ENCODE results near the gene RYR3. TPM values are rescaled to one million over a fixed set of nuclear protein-coding genes. Genes with fewer than 3 reads are reported as not detected.

The RYR3 gene
- total RNA-seq, 1 donor from 2014 or later = 1.5 TPM

DNA sequence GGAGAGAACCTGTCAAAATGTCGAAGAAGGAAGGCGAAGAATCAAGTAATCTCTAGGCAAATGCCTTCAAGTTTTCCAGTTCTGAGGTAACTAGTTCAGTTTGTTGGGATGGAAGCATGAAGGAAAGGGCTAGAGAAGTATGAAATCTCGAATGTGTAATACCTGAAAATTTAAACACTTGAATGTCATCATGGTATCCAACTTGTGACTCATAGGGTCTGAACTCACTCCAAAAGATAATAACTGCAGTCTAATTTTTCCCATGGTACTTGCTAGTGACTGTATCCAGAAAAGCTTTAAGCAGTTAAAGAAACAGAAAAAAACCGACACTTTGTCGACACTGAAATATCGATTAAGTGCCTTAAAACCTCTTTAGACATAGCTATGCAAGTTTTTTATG is 554.6 kb downstream of the RYR3 start:
- no peak for TF ChIP-seq EZH2 (IDR thresholded peaks at IDR 0.05; ENCODE audit: insufficient read depth, low read length)
- TF ChIP-seq, protein P1, sequence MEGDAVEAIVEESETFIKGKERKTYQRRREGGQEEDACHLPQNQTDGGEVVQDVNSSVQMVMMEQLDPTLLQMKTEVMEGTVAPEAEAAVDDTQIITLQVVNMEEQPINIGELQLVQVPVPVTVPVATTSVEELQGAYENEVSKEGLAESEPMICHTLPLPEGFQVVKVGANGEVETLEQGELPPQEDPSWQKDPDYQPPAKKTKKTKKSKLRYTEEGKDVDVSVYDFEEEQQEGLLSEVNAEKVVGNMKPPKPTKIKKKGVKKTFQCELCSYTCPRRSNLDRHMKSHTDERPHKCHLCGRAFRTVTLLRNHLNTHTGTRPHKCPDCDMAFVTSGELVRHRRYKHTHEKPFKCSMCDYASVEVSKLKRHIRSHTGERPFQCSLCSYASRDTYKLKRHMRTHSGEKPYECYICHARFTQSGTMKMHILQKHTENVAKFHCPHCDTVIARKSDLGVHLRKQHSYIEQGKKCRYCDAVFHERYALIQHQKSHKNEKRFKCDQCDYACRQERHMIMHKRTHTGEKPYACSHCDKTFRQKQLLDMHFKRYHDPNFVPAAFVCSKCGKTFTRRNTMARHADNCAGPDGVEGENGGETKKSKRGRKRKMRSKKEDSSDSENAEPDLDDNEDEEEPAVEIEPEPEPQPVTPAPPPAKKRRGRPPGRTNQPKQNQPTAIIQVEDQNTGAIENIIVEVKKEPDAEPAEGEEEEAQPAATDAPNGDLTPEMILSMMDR (IDR thresholded peaks at IDR 0.05; ENCODE audit: insufficient read depth, low read depth, low read length) = no peak
- H3K4me1 ChIP-seq (ENCODE audit: insufficient read depth, low read length) = peaks cover 18% of the 10 kb centered on the region
- DNase-seq (ENCODE audit: low read depth) = peak; percentile 65
- no peak overlapping the region for H3K9ac ChIP-seq (ENCODE audit: low read length)
- no peaks in the 10 kb centered on the region for H3K27me3 Mint-ChIP-seq (ENCODE audit: low read depth, unreplicated experiment)
- peak; percentile 37 for FAIRE-seq
- H3K79me2 ChIP-seq (ENCODE audit: insufficient read depth, low read length) = no peaks in the 10 kb centered on the region
- no peaks in the 10 kb centered on the region for H3K9me3 ChIP-seq (ENCODE audit: insufficient read depth, low read depth, low read length)
- peaks cover 25% of the 10 kb centered on the region for H3K4me1 Mint-ChIP-seq (ENCODE audit: low read depth, unreplicated experiment)
- H3K4me2 ChIP-seq (ENCODE audit: low read length) = peak overlapping the region; percentile 10
- no peaks in the 10 kb centered on the region for H3K9me3 Mint-ChIP-seq (ENCODE audit: unreplicated experiment)
- H3K4me3 ChIP-seq (ENCODE audit: insufficient read depth, low read depth, low read length) = no peak overlapping the region
- no peak overlapping the region for H3K4me3 Mint-ChIP-seq (ENCODE audit: unreplicated experiment)
- peaks cover 17% of the 10 kb centered on the region for H3K36me3 Mint-ChIP-seq (ENCODE audit: low read depth, unreplicated experiment)
- no peaks in the 10 kb centered on the region for H3K36me3 ChIP-seq (ENCODE audit: insufficient read depth, low read length)
- H4K20me1 ChIP-seq (ENCODE audit: insufficient read depth, low read length) = no peaks in the 10 kb centered on the region
- no peak overlapping the region for H3K27ac Mint-ChIP-seq (ENCODE audit: unreplicated experiment)
- no peak overlapping the region for H2AFZ ChIP-seq (ENCODE audit: low read depth, low read length)
- peak overlapping the region; percentile 14 for H3K27ac ChIP-seq (ENCODE audit: low read depth, low read length)
- no peaks in the 10 kb centered on the region for H3K27me3 ChIP-seq (ENCODE audit: insufficient read depth, low read length)

DNA sequence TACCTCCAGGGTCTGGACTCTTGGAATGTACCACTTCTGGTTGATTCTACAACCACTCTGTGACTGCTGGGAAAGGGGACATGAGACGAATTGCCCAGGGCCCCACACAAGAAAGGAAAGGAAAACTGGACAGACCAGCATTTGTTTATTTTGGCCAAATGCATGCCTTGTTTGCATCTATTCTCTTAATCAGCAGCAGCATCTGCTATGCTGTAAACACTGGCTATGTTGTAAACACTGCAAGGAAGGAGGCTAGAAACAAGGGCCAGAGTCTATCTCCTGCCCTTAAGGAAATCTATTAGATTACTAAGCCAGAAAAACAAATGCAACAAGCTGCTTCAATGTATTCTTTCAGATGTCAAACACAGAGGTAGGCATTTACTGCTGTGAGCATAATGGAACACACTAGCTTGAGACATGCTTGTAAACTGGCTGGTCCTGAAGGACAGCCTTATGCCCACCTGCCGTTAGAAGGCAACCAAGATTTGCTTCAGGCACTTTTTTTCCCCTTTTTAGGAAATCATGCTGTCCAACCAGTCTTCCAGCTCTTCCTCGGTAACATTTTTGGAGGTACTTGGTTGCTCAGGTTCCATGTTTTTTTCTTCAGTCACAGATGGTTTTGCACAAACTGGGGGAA is 555.5 kb downstream of the RYR3 start:
- Mint-ChIP-seq H3K36me3 (ENCODE audit: low read depth, unreplicated experiment) (peaks cover 17% of the 10 kb centered on the region), H3K4me1 (ENCODE audit: low read depth, unreplicated experiment) (peaks cover 17% of the 10 kb centered on the region), H3K9me3 (ENCODE audit: unreplicated experiment) (no peaks in the 10 kb centered on the region), H3K27me3 (ENCODE audit: low read depth, unreplicated experiment) (no peaks in the 10 kb centered on the region), H3K27ac (ENCODE audit: unreplicated experiment) (no peak overlapping the region), H3K4me3 (ENCODE audit: unreplicated experiment) (no peak overlapping the region)
- DNase-seq (ENCODE audit: low read depth) (no peak), FAIRE-seq (no peak)
- H4K20me1 ChIP-seq (ENCODE audit: insufficient read depth, low read length) = no peaks in the 10 kb centered on the region
- H3K79me2 ChIP-seq (ENCODE audit: insufficient read depth, low read length) = no peaks in the 10 kb centered on the region
- H3K9ac ChIP-seq (ENCODE audit: low read length) = no peak overlapping the region
- no peak overlapping the region for H3K4me3 ChIP-seq (ENCODE audit: insufficient read depth, low read depth, low read length)
- H3K4me2 ChIP-seq (ENCODE audit: low read length) = peak overlapping the region; percentile 10
- H3K4me1 ChIP-seq (ENCODE audit: insufficient read depth, low read length) = peaks cover 11% of the 10 kb centered on the region
- H3K36me3 ChIP-seq (ENCODE audit: insufficient read depth, low read length) = no peaks in the 10 kb centered on the region
- no peaks in the 10 kb centered on the region for H3K27me3 ChIP-seq (ENCODE audit: insufficient read depth, low read length)
- no peak for TF ChIP-seq EZH2 (IDR thresholded peaks at IDR 0.05; ENCODE audit: insufficient read depth, low read length)
- TF ChIP-seq, protein P1 (IDR thresholded peaks at IDR 0.05; ENCODE audit: insufficient read depth, low read depth, low read length) = no peak
- no peaks in the 10 kb centered on the region for H3K9me3 ChIP-seq (ENCODE audit: insufficient read depth, low read depth, low read length)
- no peak overlapping the region for H2AFZ ChIP-seq (ENCODE audit: low read depth, low read length)
- H3K27ac ChIP-seq (ENCODE audit: low read depth, low read length) = peak overlapping the region; percentile 14

DNA sequence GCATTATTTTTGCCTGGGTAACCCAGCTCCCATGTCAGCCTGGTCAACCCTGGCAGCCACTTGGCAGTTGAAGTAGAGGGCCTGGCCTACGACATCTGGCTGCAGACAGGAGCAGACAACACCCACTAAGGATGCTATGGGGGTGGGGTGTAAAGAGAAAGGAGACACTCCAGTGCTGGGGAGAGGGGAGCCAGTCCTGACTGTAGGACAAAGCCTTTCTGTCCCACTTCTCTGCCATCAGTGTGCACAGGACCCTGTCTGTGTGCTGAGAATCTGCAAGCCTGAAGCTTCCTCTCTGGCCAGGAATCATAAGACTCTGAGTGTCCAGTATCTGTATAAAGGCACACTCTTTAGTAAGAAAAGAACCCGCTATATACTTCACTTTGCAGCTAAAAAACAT is 561.2 kb downstream of the RYR3 start:
- Histone ChIP-seq H3K27me3 (ENCODE audit: insufficient read depth, low read length) (no peaks in the 10 kb centered on the region), H3K27ac (ENCODE audit: low read depth, low read length) (no peak overlapping the region), H3K9me3 (ENCODE audit: insufficient read depth, low read depth, low read length) (no peaks in the 10 kb centered on the region), H3K4me3 (ENCODE audit: insufficient read depth, low read depth, low read length) (no peak overlapping the region), H4K20me1 (ENCODE audit: insufficient read depth, low read length) (peaks cover under 1% of the 10 kb centered on the region), H2AFZ (ENCODE audit: low read depth, low read length) (no peak overlapping the region), H3K4me1 (ENCODE audit: insufficient read depth, low read length) (no peaks in the 10 kb centered on the region), H3K9ac (ENCODE audit: low read length) (no peak overlapping the region), H3K79me2 (ENCODE audit: insufficient read depth, low read length) (no peaks in the 10 kb centered on the region), H3K4me2 (ENCODE audit: low read length) (no peak overlapping the region), H3K36me3 (ENCODE audit: insufficient read depth, low read length) (no peaks in the 10 kb centered on the region)
- no peak overlapping the region for H3K27ac Mint-ChIP-seq (ENCODE audit: unreplicated experiment)
- no peak overlapping the region for H3K4me3 Mint-ChIP-seq (ENCODE audit: unreplicated experiment)
- peaks cover 7% of the 10 kb centered on the region for H3K36me3 Mint-ChIP-seq (ENCODE audit: low read depth, unreplicated experiment)
- TF ChIP-seq, protein P1 (IDR thresholded peaks at IDR 0.05; ENCODE audit: insufficient read depth, low read depth, low read length) = no peak
- TF ChIP-seq EZH2 (IDR thresholded peaks at IDR 0.05; ENCODE audit: insufficient read depth, low read length) = no peak
- no peaks in the 10 kb centered on the region for H3K9me3 Mint-ChIP-seq (ENCODE audit: unreplicated experiment)
- DNase-seq (ENCODE audit: low read depth) (no peak), FAIRE-seq (no peak)
- no peaks in the 10 kb centered on the region for H3K27me3 Mint-ChIP-seq (ENCODE audit: low read depth, unreplicated experiment)
- peaks cover 7% of the 10 kb centered on the region for H3K4me1 Mint-ChIP-seq (ENCODE audit: low read depth, unreplicated experiment)

Measured in astrocyte (in vitro differentiated cells and primary cell).